ENCODE measurements around the gene SCMH1. TPM values are rescaled to one million over a fixed set of nuclear protein-coding genes. Genes with fewer than 3 reads are reported as not detected.

SCMH1 gene
- total and polyA plus RNA-seq, 4 donors: 6.6 to 12.8 (median 10.5) TPM

DNA sequence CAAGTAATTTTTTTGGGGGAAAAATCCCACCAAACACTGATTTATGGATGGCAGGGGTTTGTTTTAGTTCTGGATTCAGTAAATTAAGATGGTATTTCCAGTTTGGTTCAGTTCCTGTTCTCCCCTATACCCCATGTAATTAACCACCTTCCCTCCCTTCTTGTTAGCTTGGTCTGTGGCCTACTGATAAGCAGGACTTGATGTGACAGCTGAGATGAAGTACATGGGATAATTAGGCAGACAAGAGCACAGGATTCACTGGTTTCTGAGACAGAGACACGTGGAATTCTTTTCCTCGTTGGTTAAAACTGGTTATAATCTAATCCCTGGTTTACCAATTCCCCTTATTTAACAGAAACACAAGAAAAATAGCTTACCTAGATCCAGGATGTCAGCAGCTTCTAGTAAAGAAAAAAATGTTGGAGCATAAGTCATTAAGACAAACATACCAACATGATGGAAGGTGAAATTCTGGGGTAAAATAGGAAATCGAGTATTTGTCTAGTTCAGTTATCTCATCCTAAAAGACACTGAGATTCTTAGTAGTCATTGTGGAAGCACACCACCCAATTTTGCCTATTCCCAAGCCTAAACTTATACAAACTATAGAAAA, 81.5 kb downstream of the SCMH1 start:
- TF ChIP-seq, protein P1, sequence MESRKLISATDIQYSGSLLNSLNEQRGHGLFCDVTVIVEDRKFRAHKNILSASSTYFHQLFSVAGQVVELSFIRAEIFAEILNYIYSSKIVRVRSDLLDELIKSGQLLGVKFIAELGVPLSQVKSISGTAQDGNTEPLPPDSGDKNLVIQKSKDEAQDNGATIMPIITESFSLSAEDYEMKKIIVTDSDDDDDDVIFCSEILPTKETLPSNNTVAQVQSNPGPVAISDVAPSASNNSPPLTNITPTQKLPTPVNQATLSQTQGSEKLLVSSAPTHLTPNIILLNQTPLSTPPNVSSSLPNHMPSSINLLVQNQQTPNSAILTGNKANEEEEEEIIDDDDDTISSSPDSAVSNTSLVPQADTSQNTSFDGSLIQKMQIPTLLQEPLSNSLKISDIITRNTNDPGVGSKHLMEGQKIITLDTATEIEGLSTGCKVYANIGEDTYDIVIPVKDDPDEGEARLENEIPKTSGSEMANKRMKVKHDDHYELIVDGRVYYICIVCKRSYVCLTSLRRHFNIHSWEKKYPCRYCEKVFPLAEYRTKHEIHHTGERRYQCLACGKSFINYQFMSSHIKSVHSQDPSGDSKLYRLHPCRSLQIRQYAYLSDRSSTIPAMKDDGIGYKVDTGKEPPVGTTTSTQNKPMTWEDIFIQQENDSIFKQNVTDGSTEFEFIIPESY (IDR thresholded peaks at IDR 0.05): no peak
- no peak for TF ChIP-seq HNF4A (conservative IDR thresholded peaks at IDR 0.05)
- TF ChIP-seq RAD21 (IDR thresholded peaks at IDR 0.05): no peak
- TF ChIP-seq HNF4G (IDR thresholded peaks at IDR 0.05): no peak
- TF ChIP-seq SP1 (IDR thresholded peaks at IDR 0.05): no peak
- whole genome bisulfite sequencing: 85% methylated on average over 3 of the region's 3 CpGs
- Histone ChIP-seq H3K27me3 (ENCODE audit: control insufficient read depth in 4 of 4, insufficient read depth in 4 of 4, low read length in 3 of 4) (no peaks in the 10 kb centered on the region), H3K9me3 (ENCODE audit: control insufficient read depth in 4 of 4, low read length in 3 of 4) (no peaks in the 10 kb centered on the region), H3K36me3 (ENCODE audit: control insufficient read depth in 4 of 4, insufficient read depth in 3 of 4, low read depth in 1 of 4, low read length in 3 of 4) (peaks cover 0 to 6% (median 2%) of the 10 kb centered on the region in 4 donors), H3K4me1 (ENCODE audit: control insufficient read depth in 4 of 4, insufficient read depth in 4 of 4, low read length in 3 of 4) (peaks cover 0 to 6% (median 3%) of the 10 kb centered on the region in 4 donors), H3K4me3 (ENCODE audit: low read depth in 1 of 3, low read length in 3 of 3) (no peak overlapping the region), H3K9ac (ENCODE audit: low read depth in 1 of 2, low read length in 2 of 2) (no peak overlapping the region), H3K27ac (ENCODE audit: low read depth in 1 of 2, low read length in 2 of 2) (no peak overlapping the region)
- no peak for DNase-seq (ENCODE audit: low spot score)

DNA sequence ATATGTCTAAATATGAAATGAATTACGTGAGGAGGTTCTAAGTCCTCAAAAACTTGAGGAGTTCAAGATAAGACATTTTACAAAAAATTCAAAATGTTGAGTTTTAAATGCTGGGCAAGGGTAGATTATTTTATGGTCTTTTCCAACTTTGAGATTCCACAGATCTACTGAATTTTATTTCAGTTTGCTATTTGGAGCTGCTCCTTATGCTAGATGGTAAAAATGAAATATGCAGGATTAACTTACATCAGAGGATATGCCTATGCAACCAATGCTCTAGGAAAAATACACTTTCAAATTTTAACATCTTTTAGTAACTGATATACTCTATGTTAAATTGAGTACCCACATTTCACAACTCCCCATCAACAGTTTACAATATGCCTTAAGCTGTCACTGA, 83.1 kb downstream of the SCMH1 start:
- H3K9ac ChIP-seq (ENCODE audit: low read depth in 1 of 2, low read length in 2 of 2): no peak overlapping the region
- peaks cover 0 to 12% (median 6%) of the 10 kb centered on the region in 4 donors for H3K4me1 ChIP-seq (ENCODE audit: control insufficient read depth in 4 of 4, insufficient read depth in 4 of 4, low read length in 3 of 4)
- H3K36me3 ChIP-seq (ENCODE audit: control insufficient read depth in 4 of 4, insufficient read depth in 3 of 4, low read depth in 1 of 4, low read length in 3 of 4): peaks cover 0 to 6% (median 2%) of the 10 kb centered on the region in 4 donors
- H3K4me3 ChIP-seq (ENCODE audit: low read depth in 1 of 3, low read length in 3 of 3): no peak overlapping the region
- TF ChIP-seq, protein P2, sequence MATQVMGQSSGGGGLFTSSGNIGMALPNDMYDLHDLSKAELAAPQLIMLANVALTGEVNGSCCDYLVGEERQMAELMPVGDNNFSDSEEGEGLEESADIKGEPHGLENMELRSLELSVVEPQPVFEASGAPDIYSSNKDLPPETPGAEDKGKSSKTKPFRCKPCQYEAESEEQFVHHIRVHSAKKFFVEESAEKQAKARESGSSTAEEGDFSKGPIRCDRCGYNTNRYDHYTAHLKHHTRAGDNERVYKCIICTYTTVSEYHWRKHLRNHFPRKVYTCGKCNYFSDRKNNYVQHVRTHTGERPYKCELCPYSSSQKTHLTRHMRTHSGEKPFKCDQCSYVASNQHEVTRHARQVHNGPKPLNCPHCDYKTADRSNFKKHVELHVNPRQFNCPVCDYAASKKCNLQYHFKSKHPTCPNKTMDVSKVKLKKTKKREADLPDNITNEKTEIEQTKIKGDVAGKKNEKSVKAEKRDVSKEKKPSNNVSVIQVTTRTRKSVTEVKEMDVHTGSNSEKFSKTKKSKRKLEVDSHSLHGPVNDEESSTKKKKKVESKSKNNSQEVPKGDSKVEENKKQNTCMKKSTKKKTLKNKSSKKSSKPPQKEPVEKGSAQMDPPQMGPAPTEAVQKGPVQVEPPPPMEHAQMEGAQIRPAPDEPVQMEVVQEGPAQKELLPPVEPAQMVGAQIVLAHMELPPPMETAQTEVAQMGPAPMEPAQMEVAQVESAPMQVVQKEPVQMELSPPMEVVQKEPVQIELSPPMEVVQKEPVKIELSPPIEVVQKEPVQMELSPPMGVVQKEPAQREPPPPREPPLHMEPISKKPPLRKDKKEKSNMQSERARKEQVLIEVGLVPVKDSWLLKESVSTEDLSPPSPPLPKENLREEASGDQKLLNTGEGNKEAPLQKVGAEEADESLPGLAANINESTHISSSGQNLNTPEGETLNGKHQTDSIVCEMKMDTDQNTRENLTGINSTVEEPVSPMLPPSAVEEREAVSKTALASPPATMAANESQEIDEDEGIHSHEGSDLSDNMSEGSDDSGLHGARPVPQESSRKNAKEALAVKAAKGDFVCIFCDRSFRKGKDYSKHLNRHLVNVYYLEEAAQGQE (IDR thresholded peaks at IDR 0.05): no peak
- TF ChIP-seq SP1 (IDR thresholded peaks at IDR 0.05) (no peak), NR2F2 (IDR thresholded peaks at IDR 0.05) (no peak), TAF1 (conservative IDR thresholded peaks at IDR 0.05) (no peak), FOXA2 (IDR thresholded peaks at IDR 0.05) (no peak), HNF4G (IDR thresholded peaks at IDR 0.05) (no peak), FOXA1 (IDR thresholded peaks at IDR 0.05) (no peak), YY1 (IDR thresholded peaks at IDR 0.05) (no peak), RXRA (IDR thresholded peaks at IDR 0.05) (no peak), CTCF (IDR thresholded peaks at IDR 0.05; ENCODE audit: low read depth, low read length, missing input control) (no peak), GABPA (IDR thresholded peaks at IDR 0.05 in 1 of 2, conservative IDR thresholded peaks at IDR 0.05 in 1 of 2) (no peak), RAD21 (IDR thresholded peaks at IDR 0.05) (no peak), EGR1 (IDR thresholded peaks at IDR 0.05; ENCODE audit: low read depth in 2 of 2) (no peak), HNF4A (conservative IDR thresholded peaks at IDR 0.05) (no peak), JUND (IDR thresholded peaks at IDR 0.05) (no peak)
- TF ChIP-seq, protein P1 (IDR thresholded peaks at IDR 0.05): no peak
- TF ChIP-seq, protein P3, sequence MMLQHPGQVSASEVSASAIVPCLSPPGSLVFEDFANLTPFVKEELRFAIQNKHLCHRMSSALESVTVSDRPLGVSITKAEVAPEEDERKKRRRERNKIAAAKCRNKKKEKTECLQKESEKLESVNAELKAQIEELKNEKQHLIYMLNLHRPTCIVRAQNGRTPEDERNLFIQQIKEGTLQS (IDR thresholded peaks at IDR 0.05): no peak
- TF ChIP-seq, protein P4, sequence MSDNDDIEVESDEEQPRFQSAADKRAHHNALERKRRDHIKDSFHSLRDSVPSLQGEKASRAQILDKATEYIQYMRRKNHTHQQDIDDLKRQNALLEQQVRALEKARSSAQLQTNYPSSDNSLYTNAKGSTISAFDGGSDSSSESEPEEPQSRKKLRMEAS (IDR thresholded peaks at IDR 0.05): no peak
- WGBS: 97% methylated on average over 1 of the region's 1 CpG
- H3K9me3 ChIP-seq (ENCODE audit: control insufficient read depth in 4 of 4, low read length in 3 of 4): no peaks in the 10 kb centered on the region
- no peak overlapping the region for H3K27ac ChIP-seq (ENCODE audit: low read depth in 1 of 2, low read length in 2 of 2)
- no peak for DNase-seq (ENCODE audit: low spot score)
- no peaks in the 10 kb centered on the region for H3K27me3 ChIP-seq (ENCODE audit: control insufficient read depth in 4 of 4, insufficient read depth in 4 of 4, low read length in 3 of 4)
